RWPE2 (cell line): ENCODE results near the gene CPXM2.

Experiments used
- ATAC-seq: fragments of 200-7000 bp; cut with Tn5 transposase; 3 replicates; pipeline ENCODE4 v1.9.1; 2021; ENCODE audit warnings: low read depth
- DNase-seq: peaks from one replicate; pipeline ENCODE4 v3.0.0-alpha.2; 2020; ENCODE audit warnings: low spot score
- H3K27ac ChIP-seq: fragments of 450-650 bp; 2 replicates; pipeline ENCODE4 v1.5.1; 2017; ENCODE audit warnings: mild to moderate bottlenecking; ENCODE audit not compliant: poor library complexity, severe bottlenecking
- H3K27me3 ChIP-seq: fragments of 250-450 bp; sonication (Bioruptor Pico); 2 replicates; pipeline ENCODE4 v1.5.1; 2021; ENCODE audit warnings: mild to moderate bottlenecking, moderate library complexity; ENCODE audit not compliant: insufficient read depth, poor library complexity, severe bottlenecking
- H3K36me3 ChIP-seq: fragments of 250-450 bp; sonication (Bioruptor Pico); 2 replicates; pipeline ENCODE4 v1.5.1; 2020; ENCODE audit warnings: low read depth, mild to moderate bottlenecking, moderate library complexity
- H3K4me1 ChIP-seq: fragments of 250-450 bp; sonication (Bioruptor Pico); 2 replicates; pipeline ENCODE4 v1.5.1; 2021; ENCODE audit warnings: mild to moderate bottlenecking, moderate library complexity; ENCODE audit not compliant: insufficient read depth, poor library complexity, severe bottlenecking
- H3K4me3 ChIP-seq: fragments of 250-450 bp; sonication (Bioruptor Pico); 2 replicates; pipeline ENCODE4 v1.5.1; 2021; ENCODE audit warnings: mild to moderate bottlenecking, moderate library complexity; ENCODE audit not compliant: severe bottlenecking
- H3K9me3 ChIP-seq: fragments of 250-450 bp; sonication (Bioruptor Pico); 2 replicates; pipeline ENCODE4 v1.5.1; 2021; ENCODE audit warnings: mild to moderate bottlenecking, moderate library complexity; ENCODE audit not compliant: severe bottlenecking
- CTCF ChIP-seq: fragments of 450-650 bp; IDR thresholded peaks from one replicate; pipeline ENCODE4 v1.5.1; 2017; ENCODE audit warnings: mild to moderate bottlenecking, moderate library complexity; ENCODE audit not compliant: poor library complexity, severe bottlenecking

Gene CPXM2

GRCh38 chr10:123891144-123892071, at the start of gene CPXM2:
Gene CPXM2, minus strand, starts transcription at chr10:123891807. Its CDS starts 148 bp downstream, at chr10:123891659.
- H3K27ac ChIP-seq = no peak within 1 kb of the TSS
- no peaks in the 10 kb centered on the region for H3K36me3 ChIP-seq
- DNase-seq (no peak), ATAC-seq (no peak)
- no peaks in the 10 kb centered on the region for H3K9me3 ChIP-seq
- no peak within 1 kb of the TSS for H3K4me3 ChIP-seq
- TF ChIP-seq CTCF = no peak
- no peaks in the 10 kb centered on the region for H3K4me1 ChIP-seq
- H3K27me3 ChIP-seq = peaks cover 5% of the 10 kb centered on the region

- no peak for DNase-seq
- H3K27me3 ChIP-seq = no peaks in the 10 kb centered on the region
- no peak for TF ChIP-seq CTCF
- no peaks in the 10 kb centered on the region for H3K36me3 ChIP-seq
- H3K4me1 ChIP-seq = no peaks in the 10 kb centered on the region
- no peaks in the 10 kb centered on the region for H3K9me3 ChIP-seq
- no peak overlapping the region for H3K4me3 ChIP-seq
- no peak overlapping the region for H3K27ac ChIP-seq
- no peak for ATAC-seq
Measured at GRCh38 chr10:123939591-123939990, 48.0 kb upstream of the CPXM2 start.

- ATAC-seq (no peak), DNase-seq (no peak)
- TF ChIP-seq CTCF = no peak
- Histone ChIP-seq H3K36me3 (no peaks in the 10 kb centered on the region), H3K27me3 (no peaks in the 10 kb centered on the region), H3K4me1 (no peaks in the 10 kb centered on the region), H3K27ac (no peak overlapping the region), H3K4me3 (no peak overlapping the region), H3K9me3 (no peaks in the 10 kb centered on the region)
Measured at GRCh38 chr10:123938890-123939289, 47.3 kb upstream of the CPXM2 start.

- Histone ChIP-seq H3K27me3 (no peaks in the 10 kb centered on the region), H3K4me3 (no peak overlapping the region), H3K27ac (no peak overlapping the region), H3K9me3 (no peaks in the 10 kb centered on the region), H3K4me1 (no peaks in the 10 kb centered on the region), H3K36me3 (no peaks in the 10 kb centered on the region)
- ATAC-seq = no peak
- no peak for DNase-seq
- no peak for TF ChIP-seq CTCF
Measured at GRCh38 chr10:123936426-123936825, 44.8 kb upstream of the CPXM2 start.

- TF ChIP-seq CTCF = no peak
- no peak for ATAC-seq
Measured at GRCh38 chr10:123935680-123936079, 44.1 kb upstream of the CPXM2 start.

More at GRCh38 chr10:123935680-123936079, 44.1 kb upstream of the CPXM2 start:
- Histone ChIP-seq H3K36me3 (no peaks in the 10 kb centered on the region), H3K4me1 (no peaks in the 10 kb centered on the region), H3K27ac (no peak overlapping the region), H3K27me3 (no peaks in the 10 kb centered on the region), H3K4me3 (no peak overlapping the region), H3K9me3 (no peaks in the 10 kb centered on the region)
- DNase-seq = no peak
